Ovary (tissue), 9 donors: ENCODE measurements around the gene KIF1A. TPM values are rescaled to one million over a fixed set of nuclear protein-coding genes. Genes with fewer than 3 reads are reported as not detected.

Source experiments
- DNase-seq, 5 donors: peaks; one replicate each; pipeline ENCODE4 v3.0.0-alpha.2; 2019 to 2020
- H3K27ac ChIP-seq, 2 donors: fragments of 200-600 bp; one replicate each; pipeline versions ENCODE4 v1.5.1 to v1.8.0; 2019 to 2022
- H3K27me3 ChIP-seq: fragments of 200-600 bp; one replicate; pipeline ENCODE4 v1.8.0; 2022
- H3K36me3 ChIP-seq: fragments of 200-600 bp; sonication (generic); one replicate; pipeline ENCODE4 v1.5.1; 2019
- H3K4me1 ChIP-seq: one replicate; pipeline ENCODE4 v1.8.1; 2013; ENCODE audit warnings: mild to moderate bottlenecking, moderate library complexity; ENCODE audit not compliant: insufficient read depth
- H3K4me3 ChIP-seq: fragments of 200-600 bp; sonication (generic); one replicate; pipeline ENCODE4 v1.5.1; 2017
- H3K9me3 ChIP-seq, 2 donors: fragments of 200-600 bp in 1 of 2; sonication (generic) in 1 of 2; one replicate each; pipeline versions ENCODE4 v1.5.1 to v1.8.1; 2013 to 2019; ENCODE audit warnings: mild to moderate bottlenecking in 1 of 2, moderate library complexity in 1 of 2
- CTCF ChIP-seq, 3 donors: fragments of 450-650 bp in 2 of 3; fragments of 200-600 bp in 1 of 3; IDR thresholded peaks; one replicate each; pipeline versions ENCODE4 v1.5.1 to v1.8.0; 2016 to 2022; ENCODE audit warnings: antibody characterized with exemption in 3 of 3, mild to moderate bottlenecking in 1 of 3
- EP300 ChIP-seq: sonication (generic); formaldehyde crosslinking; IDR thresholded peaks from one replicate; pipeline ENCODE4 v1.6.1; 2017; ENCODE audit warnings: antibody characterized with exemption
- POLR2A ChIP-seq: fragments of 450-650 bp; IDR thresholded peaks from one replicate; pipeline ENCODE4 v1.6.1; 2017; ENCODE audit warnings: antibody characterized with exemption, mild to moderate bottlenecking, moderate library complexity
- WGBS, 3 donors: extraction: QIAGEN DNeasy Blood & Tissue Kit in 1 of 3; methylation state at CpG; one replicate each; pipeline versions ENCODE4 v1.1.5 to v1.1.7; 2013 to 2017; 5-methylcytosine and 5-hydroxymethylcytosine counted together
- intact Hi-C, 4 donors: fragments of 100-400 bp; cut with DNase I; formaldehyde crosslinking; loops; one replicate each; pipeline versions ENCODE4 v1.11.0 to v1.15.1; 2022 to 2023
- polyA plus RNA-seq, 2 donors: library from polyadenylated mRNA; stranded (reverse); fragments of 200-250 nt in 1 of 2; fragments of 350-450 nt in 1 of 2; fragmentation: Illumina TruSeq in 1 of 2; extraction: RNeasy Lipid Tissue Mini Kit (QIAGEN cat#74804) in 1 of 2; gene quantifications; one replicate each; pipeline ENCODE4 v1.2.3, GENCODE V29; 2013 to 2014
- total RNA-seq, 7 donors: library from RNA; depleted of rRNA in 2 of 7; stranded (reverse); fragments of >200 nt in 2 of 7; fragmentation: NEBNext Ultra II Directional in 3 of 7; extraction: Animal tissue kit (Norgen Biotek cat#: 25700) in 3 of 7; gene quantifications; one replicate each; pipeline versions ENCODE4 v1.1.0 to v1.2.4, GENCODE V29; 2016 to 2023
- donor health status: DM: no; HTN: no; CAD: no; lungs with moderate emphysema.
- donor health status: DM: no; HTN: no; CAD: no.
- donor health status: Bipolar disorder and iron deficiency.
- donor health status: DM: yes; HTN: yes; CAD: no.
- donor health status: DM: no; HTN: no; CAD: no.
- donor health status: DM: yes; HTN: yes; CAD: no.

KIF1A gene
- total and polyA plus RNA-seq, 9 donors = 0.48 to 4.4 (median 1.2) TPM

- no peak overlapping the region for H3K4me3 ChIP-seq
- intact Hi-C loops = no loop called here
- 90 to 98% (median 96%) methylated on average over 9 of the region's 9 CpGs for WGBS, 3 donors
- H3K9me3 ChIP-seq = no peaks in the 10 kb centered on the region
- no peak overlapping the region for H3K27ac ChIP-seq
- no peaks in the 10 kb centered on the region for H3K27me3 ChIP-seq
- no peak for DNase-seq
- no peaks in the 10 kb centered on the region for H3K36me3 ChIP-seq
- H3K4me1 ChIP-seq = no peaks in the 10 kb centered on the region
- TF ChIP-seq POLR2A (no peak), CTCF (IDR thresholded peaks at IDR 0.05) (no peak), EP300 (no peak)
Measured at GRCh38 chr2:240723851-240724250, 96.2 kb downstream of the KIF1A start.

DNA sequence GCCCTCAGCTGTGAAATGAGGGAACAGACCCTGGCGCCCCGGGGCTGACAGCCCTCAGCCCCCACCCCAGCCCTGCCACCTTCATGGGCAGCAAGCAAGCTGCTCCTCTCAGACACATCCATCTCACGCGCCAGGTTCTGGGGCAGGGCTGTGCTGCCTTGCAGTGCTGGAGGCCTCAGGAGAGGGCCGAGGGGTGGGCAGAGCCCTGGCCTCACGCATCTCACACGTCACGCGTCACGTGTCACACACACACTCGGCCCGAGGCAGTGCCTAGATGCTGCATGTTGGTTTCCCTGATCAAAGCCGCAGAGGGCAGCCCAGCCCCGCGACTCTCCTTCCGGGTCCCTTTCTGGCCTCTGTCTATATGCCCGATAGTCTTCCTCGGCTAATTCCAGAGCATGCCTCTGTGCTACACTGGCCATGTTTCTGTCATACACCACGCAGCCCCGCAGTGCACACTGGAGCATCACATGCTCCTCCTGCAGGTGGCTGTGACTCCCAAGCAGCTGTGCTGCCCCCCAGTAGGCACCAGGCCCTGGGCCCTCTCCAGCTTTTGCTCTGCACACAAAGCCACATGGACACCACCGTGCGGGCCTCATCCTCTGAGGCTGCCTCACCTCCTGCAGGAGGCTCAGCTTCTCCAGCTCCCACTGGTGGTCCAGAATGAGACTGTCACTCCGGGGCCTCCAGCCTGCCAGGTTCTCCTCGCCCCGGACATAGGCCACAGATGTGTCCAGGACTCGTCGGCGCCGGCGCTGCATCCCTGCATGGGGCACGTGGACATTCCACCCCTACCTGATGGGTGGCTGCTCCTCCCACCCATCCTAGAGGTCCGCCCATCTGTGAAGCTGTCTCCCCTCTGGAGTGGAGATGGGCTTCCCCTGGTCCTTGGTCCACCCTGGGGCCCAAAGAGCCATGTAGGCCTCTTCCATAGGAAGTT, 97.0 kb downstream of the KIF1A start:
- no peaks in the 10 kb centered on the region for H3K9me3 ChIP-seq
- H3K27ac ChIP-seq = no peak overlapping the region
- no peaks in the 10 kb centered on the region for H3K4me1 ChIP-seq
- no peaks in the 10 kb centered on the region for H3K36me3 ChIP-seq
- no peaks in the 10 kb centered on the region for H3K27me3 ChIP-seq
- TF ChIP-seq POLR2A = no peak
- TF ChIP-seq CTCF (IDR thresholded peaks at IDR 0.05) = no peak
- no peak for TF ChIP-seq EP300
- intact Hi-C loops = no loop called here
- WGBS, 3 donors = 84 to 85% (median 85%) methylated on average over 30 to 32 of the region's 32 CpGs
- no peak overlapping the region for H3K4me3 ChIP-seq
- no peak for DNase-seq

DNA sequence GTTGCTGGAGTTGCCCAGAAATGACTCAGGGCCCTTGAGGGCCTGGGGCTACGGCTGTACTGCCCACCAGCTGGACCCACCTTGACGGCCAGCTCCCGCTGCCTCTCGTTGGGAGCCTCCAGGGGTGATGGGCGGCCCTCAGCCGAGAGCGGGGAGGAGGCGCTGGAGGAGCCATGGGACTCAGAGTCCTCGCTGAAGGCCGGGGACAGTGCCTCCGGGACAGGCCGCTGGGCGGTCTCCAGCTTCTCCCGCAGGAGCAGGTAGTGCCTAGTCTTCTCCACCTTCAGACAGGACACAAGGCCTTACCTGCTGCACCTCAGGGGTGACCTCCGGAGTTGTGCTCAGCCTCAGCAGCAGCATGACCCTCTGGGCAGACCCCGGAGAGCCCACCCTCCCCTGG, 97.6 kb downstream of the KIF1A start:
- Histone ChIP-seq H3K4me3 (no peak overlapping the region), H3K9me3 (no peaks in the 10 kb centered on the region), H3K4me1 (no peaks in the 10 kb centered on the region), H3K27me3 (no peaks in the 10 kb centered on the region), H3K36me3 (no peaks in the 10 kb centered on the region), H3K27ac (no peak overlapping the region)
- TF ChIP-seq EP300 (no peak), POLR2A (no peak), CTCF (IDR thresholded peaks at IDR 0.05) (no peak)
- WGBS, 3 donors = 83 to 84% (median 84%) methylated on average over 14 to 16 of the region's 16 CpGs
- intact Hi-C loops = no loop called here
- DNase-seq = no peak

DNA sequence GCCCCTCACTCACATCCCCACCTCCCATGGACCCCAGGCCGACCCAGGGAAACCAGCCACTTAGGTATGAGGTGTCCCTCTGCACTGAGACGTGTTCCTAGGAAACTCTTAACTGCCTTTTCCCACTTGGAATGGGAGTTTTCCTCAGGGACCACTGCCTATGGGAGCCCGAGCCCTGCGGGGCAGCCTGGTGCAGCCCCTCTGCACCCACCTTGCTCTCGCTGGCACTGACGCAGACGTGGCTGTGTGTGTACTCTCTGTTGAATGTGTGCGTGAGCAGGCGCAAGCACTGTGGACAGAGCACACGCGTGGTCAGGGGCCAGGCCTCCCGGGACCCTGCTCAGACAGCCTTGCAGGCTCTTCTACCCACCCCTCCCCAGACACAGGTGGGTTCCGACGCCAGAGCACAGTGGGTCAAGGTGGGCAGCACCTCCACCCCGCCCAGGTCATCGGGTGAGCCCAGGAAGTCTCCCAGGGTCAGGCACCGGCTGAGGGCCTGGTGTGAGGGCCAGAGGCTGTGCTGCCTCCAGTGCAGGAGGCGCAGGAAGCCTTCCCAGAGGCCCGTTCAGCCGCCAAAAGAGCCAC, 98.3 kb downstream of the KIF1A start:
- Histone ChIP-seq H3K27ac (no peak overlapping the region), H3K27me3 (no peaks in the 10 kb centered on the region), H3K36me3 (no peaks in the 10 kb centered on the region), H3K9me3 (no peaks in the 10 kb centered on the region), H3K4me3 (no peak overlapping the region), H3K4me1 (no peaks in the 10 kb centered on the region)
- DNase-seq = no peak
- intact Hi-C loops = no loop called here
- WGBS, 3 donors = 88 to 91% (median 90%) methylated on average over 19 to 20 of the region's 20 CpGs
- TF ChIP-seq CTCF (IDR thresholded peaks at IDR 0.05) (no peak), EP300 (no peak), POLR2A (no peak)
